HEK293 (cell line): Measurements from ENCODE around the gene CCDC110.

Experiments
- CTCF ChIA-PET: fragments of 350-600 bp; formaldehyde crosslinking; extraction: SDS; loops from one replicate; lab custom pipeline; 2021; ENCODE audit warnings: antibody characterized with exemption; lab: Yijun Ruan, JAX
- POLR2A ChIA-PET: fragments of 300-600 bp; formaldehyde crosslinking; extraction: SDS; loops from one replicate; lab custom pipeline; 2020; ENCODE audit warnings: antibody characterized with exemption, inconsistent platforms; lab: Yijun Ruan, JAX
- H3K27ac ChIP-seq: fragments of 200-500 bp; sonication (Bioruptor generic); 2 replicates; pipeline ENCODE4 v1.5.1; 2014; ENCODE audit warnings: low read depth, low read length, control low read depth, inconsistent platforms; ENCODE audit errors: extremely low read depth
- H3K36me3 ChIP-seq, 2 experiments: fragments of 200-500 bp in 1 of 2; sonication (Bioruptor generic) in 1 of 2; 1 replicate in 1 of 2; 2 replicates in 1 of 2; pipeline ENCODE4 v1.5.1; 2014 to 2017; ENCODE audit warnings: inconsistent platforms in 2 of 2, low read length in 2 of 2; ENCODE audit not compliant: control insufficient read depth in 2 of 2, insufficient read depth in 1 of 2
- H3K4me1 ChIP-seq: fragments of 200-500 bp; sonication (Bioruptor generic); 2 replicates; pipeline ENCODE4 v1.5.1; 2014; ENCODE audit warnings: mild to moderate bottlenecking, low read length, inconsistent platforms; ENCODE audit not compliant: control insufficient read depth, insufficient read depth
- H3K4me3 ChIP-seq: 2 replicates; pipeline ENCODE4 v1.5.1; 2011; ENCODE audit warnings: low read depth, mild to moderate bottlenecking, control low read depth, low read length, moderate library complexity
- H3K9me3 ChIP-seq: fragments of 200-500 bp; sonication (Bioruptor generic); 2 replicates; pipeline ENCODE4 v1.5.1; 2014; ENCODE audit warnings: low read depth, low read length, inconsistent platforms; ENCODE audit not compliant: control insufficient read depth, insufficient read depth
- EGR2 ChIP-seq: fragments of 450-650 bp; formaldehyde crosslinking; IDR thresholded peaks from 2 replicates; pipeline ENCODE4 v1.5.1; 2016; ENCODE audit warnings: low read depth, missing biosample characterization, missing genetic modification characterization
- MYNN ChIP-seq: fragments of 450-650 bp; formaldehyde crosslinking; IDR thresholded peaks from 2 replicates; pipeline ENCODE4 v1.5.1; 2016; ENCODE audit warnings: missing biosample characterization, missing genetic modification characterization, borderline replicate concordance
- ZFP3 ChIP-seq: fragments of 450-650 bp; formaldehyde crosslinking; IDR thresholded peaks from 2 replicates; pipeline ENCODE4 v1.5.1; 2016; ENCODE audit warnings: low read depth, missing biosample characterization, missing genetic modification characterization
- ZIC2 ChIP-seq: fragments of 450-650 bp; formaldehyde crosslinking; IDR thresholded peaks from 2 replicates; pipeline ENCODE4 v1.5.1; 2016; ENCODE audit warnings: missing biosample characterization, missing genetic modification characterization
- ZNF138 ChIP-seq: fragments of 450-650 bp; formaldehyde crosslinking; IDR thresholded peaks from 2 replicates; pipeline ENCODE4 v1.5.1; 2016; ENCODE audit warnings: missing biosample characterization, missing genetic modification characterization, borderline replicate concordance
- ZNF302 ChIP-seq: fragments of 450-650 bp; formaldehyde crosslinking; IDR thresholded peaks from 2 replicates; pipeline ENCODE4 v1.5.1; 2016; ENCODE audit warnings: missing biosample characterization, missing genetic modification characterization, low read depth
- ZNF311 ChIP-seq: fragments of 450-650 bp; formaldehyde crosslinking; IDR thresholded peaks from 2 replicates; pipeline ENCODE4 v1.5.1; 2017; ENCODE audit warnings: missing biosample characterization, missing genetic modification characterization, borderline replicate concordance
- ZNF366 ChIP-seq: fragments of 450-650 bp; formaldehyde crosslinking; conservative IDR thresholded peaks from 2 replicates; pipeline ENCODE4 v1.5.1; 2016; ENCODE audit warnings: missing biosample characterization, missing genetic modification characterization
- ZNF473 ChIP-seq: fragments of 450-650 bp; formaldehyde crosslinking; IDR thresholded peaks from 2 replicates; pipeline ENCODE4 v1.5.1; 2017; ENCODE audit warnings: missing biosample characterization, missing genetic modification characterization
- ZNF521 ChIP-seq: fragments of 450-650 bp; formaldehyde crosslinking; IDR thresholded peaks from 2 replicates; pipeline ENCODE4 v1.5.1; 2017; ENCODE audit warnings: missing biosample characterization, mild to moderate bottlenecking, missing genetic modification characterization
- ZNF529 ChIP-seq: fragments of 450-650 bp; formaldehyde crosslinking; IDR thresholded peaks from 2 replicates; pipeline ENCODE4 v1.5.1; 2017; ENCODE audit warnings: missing genetic modification characterization, missing biosample characterization; ENCODE audit not compliant: insufficient replicate concordance
- ZNF560 ChIP-seq: fragments of 450-650 bp; formaldehyde crosslinking; IDR thresholded peaks from 2 replicates; pipeline ENCODE4 v1.5.1; 2017; ENCODE audit warnings: missing biosample characterization, missing genetic modification characterization, borderline replicate concordance
- ZNF580 ChIP-seq: fragments of 450-650 bp; formaldehyde crosslinking; IDR thresholded peaks from 2 replicates; pipeline ENCODE4 v1.5.1; 2016; ENCODE audit warnings: missing biosample characterization, missing genetic modification characterization
- ZNF621 ChIP-seq: fragments of 450-650 bp; formaldehyde crosslinking; IDR thresholded peaks from 2 replicates; pipeline ENCODE4 v1.5.1; 2017; ENCODE audit warnings: missing biosample characterization, missing genetic modification characterization
- ZNF624 ChIP-seq: fragments of 450-650 bp; formaldehyde crosslinking; IDR thresholded peaks from 2 replicates; pipeline ENCODE4 v1.5.1; 2017; ENCODE audit warnings: missing biosample characterization, missing genetic modification characterization
- ZNF626 ChIP-seq: fragments of 450-650 bp; sonication (Bioruptor Pico); formaldehyde crosslinking; IDR thresholded peaks from 2 replicates; pipeline ENCODE4 v1.5.1; 2018; ENCODE audit warnings: missing biosample characterization, missing genetic modification characterization, inconsistent platforms
- ZNF670 ChIP-seq: fragments of 450-650 bp; formaldehyde crosslinking; IDR thresholded peaks from 2 replicates; pipeline ENCODE4 v1.5.1; 2016; ENCODE audit warnings: missing biosample characterization, missing genetic modification characterization, low read depth
- ZNF792 ChIP-seq: fragments of 450-650 bp; formaldehyde crosslinking; IDR thresholded peaks from 2 replicates; pipeline ENCODE4 v1.5.1; 2016; ENCODE audit warnings: missing biosample characterization, missing genetic modification characterization
- ZNF830 ChIP-seq: fragments of 450-650 bp; IDR thresholded peaks from 2 replicates; pipeline ENCODE4 v1.5.0; 2018; ENCODE audit warnings: missing biosample characterization, missing genetic modification characterization, low read depth, mild to moderate bottlenecking, moderate library complexity
- ZSCAN4 ChIP-seq: fragments of 450-650 bp; formaldehyde crosslinking; IDR thresholded peaks from 2 replicates; pipeline ENCODE4 v1.5.1; 2017; ENCODE audit warnings: missing biosample characterization, missing genetic modification characterization
- TF ChIP-seq, protein P1 (sequence below): fragments of 450-650 bp; formaldehyde crosslinking; IDR thresholded peaks from 2 replicates; pipeline ENCODE4 v1.5.1; 2016; ENCODE audit warnings: missing biosample characterization, missing genetic modification characterization

Gene CCDC110

DNA sequence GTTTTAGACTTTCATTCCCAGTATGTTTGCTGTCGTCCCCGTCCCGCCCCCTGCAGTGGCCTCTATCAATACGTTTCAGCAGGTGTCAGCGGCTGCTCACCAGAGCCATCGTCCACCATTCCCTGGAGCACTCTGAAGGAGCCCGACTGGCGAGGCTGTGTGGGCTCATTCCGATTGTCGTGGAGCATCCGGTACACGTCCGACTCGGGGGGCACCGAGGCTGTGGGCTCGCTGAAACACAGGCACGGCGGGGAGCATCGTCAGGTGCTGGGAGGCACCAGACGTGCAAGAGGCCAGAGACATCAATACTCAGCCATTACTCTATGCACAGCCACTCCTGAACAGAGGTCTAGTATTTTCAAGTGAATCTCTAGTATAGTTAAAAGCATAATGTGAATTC is 34.9 kb upstream of the CCDC110 start:
- POLR2A ChIA-PET: no interaction called here
- no peak for TF ChIP-seq ZNF792 (tag by site-specific recombination)
- TF ChIP-seq ZNF830 (tag by site-specific recombination): no peak
- no peak for TF ChIP-seq ZNF621 (tag by site-specific recombination)
- TF ChIP-seq ZNF626: no peak
- no peak for TF ChIP-seq ZNF624 (tag by site-specific recombination)
- TF ChIP-seq ZNF529: no peak
- TF ChIP-seq EGR2 (tag by site-specific recombination): no peak
- TF ChIP-seq, protein P1, sequence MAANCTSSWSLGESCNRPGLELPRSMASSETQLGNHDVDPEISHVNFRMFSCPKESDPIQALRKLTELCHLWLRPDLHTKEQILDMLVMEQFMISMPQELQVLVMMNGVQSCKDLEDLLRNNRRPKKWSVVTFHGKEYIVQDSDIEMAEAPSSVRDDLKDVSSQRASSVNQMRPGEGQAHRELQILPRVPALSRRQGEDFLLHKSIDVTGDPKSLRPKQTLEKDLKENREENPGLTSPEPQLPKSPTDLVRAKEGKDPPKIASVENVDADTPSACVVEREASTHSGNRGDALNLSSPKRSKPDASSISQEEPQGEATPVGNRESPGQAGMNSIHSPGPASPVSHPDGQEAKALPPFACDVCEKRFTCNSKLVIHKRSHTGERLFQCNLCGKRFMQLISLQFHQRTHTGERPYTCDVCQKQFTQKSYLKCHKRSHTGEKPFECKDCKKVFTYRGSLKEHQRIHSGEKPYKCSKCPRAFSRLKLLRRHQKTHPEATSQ (tag by site-specific recombination): no peak
- TF ChIP-seq ZNF580: no peak
- TF ChIP-seq ZNF473 (tag by site-specific recombination): no peak
- TF ChIP-seq ZNF311 (tag by site-specific recombination): no peak
- TF ChIP-seq ZNF138 (tag by site-specific recombination): no peak
- no peak for TF ChIP-seq ZNF302
- no peak for TF ChIP-seq ZNF366
- TF ChIP-seq ZNF521: no peak
- H3K27ac ChIP-seq: no peak overlapping the region
- no peaks in the 10 kb centered on the region for H3K9me3 ChIP-seq
- no peak overlapping the region for H3K4me3 ChIP-seq
- CTCF ChIA-PET: no interaction called here
- H3K36me3 ChIP-seq: peaks cover 0 to 9% of the 10 kb centered on the region in 2 experiments; a peak in 1 of 3 replicates
- peaks cover 10% of the 10 kb centered on the region for H3K4me1 ChIP-seq

DNA sequence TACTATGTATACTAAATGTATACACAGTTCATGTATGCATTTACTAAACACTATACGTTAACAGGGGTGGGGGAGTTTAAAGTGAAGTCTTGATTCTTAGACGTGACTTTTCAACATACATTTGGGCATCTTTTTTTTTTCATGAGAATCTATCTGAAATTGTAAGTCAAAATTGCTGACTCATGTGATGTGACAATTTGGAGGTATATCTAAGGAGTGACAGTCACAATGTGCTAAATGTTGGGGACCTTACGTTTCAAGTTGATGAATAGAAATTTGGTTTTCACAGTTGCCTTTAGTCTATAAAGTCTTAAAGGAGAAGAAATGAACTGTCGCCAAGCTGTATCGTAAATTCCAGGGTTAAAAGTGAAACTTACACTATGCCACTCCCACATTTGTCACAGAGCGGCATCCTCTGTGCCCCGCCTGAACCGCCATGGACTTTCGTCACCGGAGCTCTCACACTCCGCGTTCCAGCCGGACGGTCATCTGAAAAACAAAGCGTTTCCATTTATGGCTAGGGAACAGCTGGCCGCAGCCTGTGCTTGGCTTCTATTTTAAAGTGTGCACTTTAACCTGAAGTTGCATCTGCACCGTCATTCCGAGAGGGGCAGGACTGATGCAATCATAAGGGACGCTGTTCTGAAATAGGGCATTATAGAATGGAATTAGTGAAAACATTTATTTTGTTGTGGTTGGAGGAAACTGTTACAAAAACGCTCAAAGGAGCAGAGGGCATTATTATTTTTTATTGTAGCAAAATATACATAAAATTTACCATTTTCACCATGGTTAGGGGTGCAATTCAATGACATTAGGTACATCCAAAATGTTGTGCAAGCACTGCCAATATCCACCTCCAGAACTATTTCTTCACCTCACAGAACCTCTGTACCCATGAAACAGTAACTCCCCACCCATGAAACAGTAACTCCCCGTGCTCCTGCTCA is 32.8 kb upstream of the CCDC110 start:
- CTCF ChIA-PET: no interaction called here
- H3K4me3 ChIP-seq: peak overlapping the region; percentile 9
- H3K9me3 ChIP-seq: no peaks in the 10 kb centered on the region
- H3K36me3 ChIP-seq: peaks cover 0 to 16% of the 10 kb centered on the region in 2 experiments; a peak in 1 of 3 replicates
- H3K27ac ChIP-seq: no peak overlapping the region
- POLR2A ChIA-PET: no interaction called here
- no peak for TF ChIP-seq ZNF670 (tag by site-specific recombination)
- TF ChIP-seq ZFP3 (tag by site-specific recombination): no peak
- no peak for TF ChIP-seq ZIC2
- no peak for TF ChIP-seq ZNF560 (tag by site-specific recombination)
- TF ChIP-seq ZSCAN4 (tag by site-specific recombination): no peak
- peak; percentile 65; the same call in 1 of the 2 replicates for TF ChIP-seq MYNN
- TF ChIP-seq, all 188 proteins: peak for 1
- peaks cover 10% of the 10 kb centered on the region for H3K4me1 ChIP-seq
